ENCODE data around the gene MEOX1. TPM values are rescaled to one million over a fixed set of nuclear protein-coding genes. Genes with fewer than 3 reads are reported as not detected.

MEOX1 gene
- total and polyA plus RNA-seq, 2 donors (not counting 1 experiment from before 2014, with no cell fraction given): not detected

DNA sequence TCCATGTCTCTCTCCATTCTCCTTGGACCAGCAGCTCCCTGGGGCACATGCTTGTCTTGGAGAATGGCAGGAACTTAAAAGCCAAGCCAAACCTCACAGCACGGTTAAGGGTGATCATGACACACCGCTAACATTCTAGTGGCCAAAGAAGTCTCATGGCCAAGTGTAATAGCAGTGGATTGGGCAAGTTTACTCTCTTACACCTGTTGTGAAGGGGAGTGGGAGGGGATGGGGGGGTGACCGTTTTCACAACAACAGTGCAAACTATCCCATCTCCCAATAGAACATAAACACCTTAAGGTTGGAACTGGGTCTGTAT, 37.7 kb upstream of the MEOX1 start:
- peaks cover 8% of the 10 kb centered on the region for H3K4me1 Mint-ChIP-seq
- no CpG with 5 or more reads among the region's 3 CpGs for WGBS (ENCODE audit: insufficient coverage)
- H3K36me3 ChIP-seq (replicated peaks in 1 of 2; ENCODE audit: control extremely low read depth in 1 of 2, control insufficient read depth in 1 of 2, extremely low read depth in 1 of 2, insufficient read depth in 2 of 2, low read length in 1 of 2): no peaks in the 10 kb centered on the region
- H4K20me1 ChIP-seq (ENCODE audit: control insufficient read depth, insufficient read depth, low read length, poor library complexity, severe bottlenecking): no peaks in the 10 kb centered on the region
- no peak overlapping the region for H2AFZ ChIP-seq (ENCODE audit: insufficient read depth, low read depth, low read length, poor library complexity, severe bottlenecking)
- peaks cover 4% of the 10 kb centered on the region for H3K9me3 Mint-ChIP-seq (ENCODE audit: insufficient read depth)
- no peak overlapping the region for H3K4me3 Mint-ChIP-seq
- H3K27me3 Mint-ChIP-seq: peaks cover 33% of the 10 kb centered on the region
- no peaks in the 10 kb centered on the region for H3K79me2 ChIP-seq (ENCODE audit: control insufficient read depth, insufficient read depth, low read length)
- ChIA-PET POLR2A (interaction anchor here (1.5 kb wide), 1 partner anchor 10 kb away, joined by 3 read pairs; no protein-coding TSS in a partner anchor), CTCF (interaction anchor here (1.3 to 19.1 kb wide), 2 partner anchors 64 to 147 kb away, joined by 3 to 524 read pairs; partner anchors contain the start of gene SOST)
- peaks cover 5% of the 10 kb centered on the region in 2 donors for H3K4me1 ChIP-seq (ENCODE audit: control insufficient read depth in 2 of 2, insufficient read depth in 2 of 2, low read length in 2 of 2)
- ATAC-seq (ENCODE audit: low read depth): no peak
- no peak for DNase-seq
- no peak overlapping the region for H3K4me3 ChIP-seq (ENCODE audit: control extremely low read depth in 1 of 5, extremely low read depth in 1 of 5, insufficient read depth in 1 of 5, low read depth in 2 of 5, low read length in 4 of 5)
- no peak overlapping the region for H3K27ac ChIP-seq (ENCODE audit: low read length in 2 of 2)
- intact Hi-C loops (cut with micrococcal nuclease): no loop called here
- H3K9ac ChIP-seq (ENCODE audit: low read length): no peak overlapping the region
- peaks cover 0 to 25% (median 3%) of the 10 kb centered on the region in 4 experiments for H3K27me3 ChIP-seq (replicated peaks in 1 of 4; ENCODE audit: control extremely low read depth in 1 of 4, control insufficient read depth in 3 of 4, insufficient read depth in 4 of 4, low read length in 3 of 4)
- H3K27ac Mint-ChIP-seq: no peak overlapping the region
- peaks cover 0 to 4% (median 0%) of the 10 kb centered on the region in 3 donors for H3K9me3 ChIP-seq (ENCODE audit: control extremely low read depth in 1 of 3, control insufficient read depth in 2 of 3, insufficient read depth in 1 of 3, low read length in 2 of 3)
- no peak overlapping the region for H3K4me2 ChIP-seq (replicated peaks; ENCODE audit: low read depth, low read length, poor library complexity, severe bottlenecking)
- TF ChIP-seq, protein P1, sequence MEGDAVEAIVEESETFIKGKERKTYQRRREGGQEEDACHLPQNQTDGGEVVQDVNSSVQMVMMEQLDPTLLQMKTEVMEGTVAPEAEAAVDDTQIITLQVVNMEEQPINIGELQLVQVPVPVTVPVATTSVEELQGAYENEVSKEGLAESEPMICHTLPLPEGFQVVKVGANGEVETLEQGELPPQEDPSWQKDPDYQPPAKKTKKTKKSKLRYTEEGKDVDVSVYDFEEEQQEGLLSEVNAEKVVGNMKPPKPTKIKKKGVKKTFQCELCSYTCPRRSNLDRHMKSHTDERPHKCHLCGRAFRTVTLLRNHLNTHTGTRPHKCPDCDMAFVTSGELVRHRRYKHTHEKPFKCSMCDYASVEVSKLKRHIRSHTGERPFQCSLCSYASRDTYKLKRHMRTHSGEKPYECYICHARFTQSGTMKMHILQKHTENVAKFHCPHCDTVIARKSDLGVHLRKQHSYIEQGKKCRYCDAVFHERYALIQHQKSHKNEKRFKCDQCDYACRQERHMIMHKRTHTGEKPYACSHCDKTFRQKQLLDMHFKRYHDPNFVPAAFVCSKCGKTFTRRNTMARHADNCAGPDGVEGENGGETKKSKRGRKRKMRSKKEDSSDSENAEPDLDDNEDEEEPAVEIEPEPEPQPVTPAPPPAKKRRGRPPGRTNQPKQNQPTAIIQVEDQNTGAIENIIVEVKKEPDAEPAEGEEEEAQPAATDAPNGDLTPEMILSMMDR (IDR thresholded peaks at IDR 0.05): no peak

DNA sequence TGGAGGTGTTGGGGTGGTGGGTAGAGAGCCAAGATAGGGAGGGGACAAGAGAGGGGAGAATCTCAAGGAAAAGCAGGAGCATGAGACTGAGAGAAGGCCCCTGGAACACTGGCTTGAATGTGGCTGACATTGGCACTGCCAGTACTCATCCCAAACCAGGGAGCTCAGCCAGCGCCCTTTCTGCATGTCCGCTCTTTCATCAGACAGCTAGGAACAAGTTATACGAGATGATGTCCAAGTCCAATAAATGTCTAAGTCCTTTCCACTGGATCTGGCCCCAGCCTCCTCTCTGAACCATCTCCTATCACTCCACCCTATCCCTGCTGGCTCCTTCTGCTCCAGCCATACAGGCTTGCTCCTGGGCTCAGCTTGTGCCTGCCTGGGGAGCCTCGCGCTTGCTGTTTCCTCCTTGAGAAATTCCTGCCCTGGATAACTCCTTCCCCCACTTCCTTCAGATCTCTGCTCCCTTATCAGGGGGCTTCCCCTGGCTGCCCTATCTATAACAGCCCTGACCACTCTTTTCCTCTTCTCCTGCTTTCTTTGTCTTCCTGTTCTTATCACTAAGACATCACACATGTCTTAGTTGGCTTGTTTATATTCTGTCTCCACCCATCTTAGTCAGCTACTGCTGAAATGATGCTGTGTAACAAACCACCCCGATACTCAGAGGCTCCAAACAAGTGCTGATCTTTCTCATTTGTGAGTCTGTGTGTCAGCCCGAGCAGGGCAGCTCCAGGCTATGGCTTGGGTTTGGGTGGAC, 37.1 kb upstream of the MEOX1 start:
- CTCF ChIA-PET: interaction anchor here (0.6 to 19.1 kb wide), 4 partner anchors 15 to 147 kb away, joined by 3 to 524 read pairs (median 4); partner anchors contain the start of gene SOST
- intact Hi-C loops (cut with micrococcal nuclease): no loop called here
- Histone ChIP-seq H3K27ac (ENCODE audit: low read length in 2 of 2) (no peak overlapping the region), H3K4me3 (ENCODE audit: control extremely low read depth in 1 of 5, extremely low read depth in 1 of 5, insufficient read depth in 1 of 5, low read depth in 2 of 5, low read length in 4 of 5) (no peak overlapping the region), H3K27me3 (replicated peaks in 1 of 4; ENCODE audit: control extremely low read depth in 1 of 4, control insufficient read depth in 3 of 4, insufficient read depth in 4 of 4, low read length in 3 of 4) (peaks cover 0 to 24% (median 3%) of the 10 kb centered on the region in 4 experiments), H3K9me3 (ENCODE audit: control extremely low read depth in 1 of 3, control insufficient read depth in 2 of 3, insufficient read depth in 1 of 3, low read length in 2 of 3) (peaks cover 0 to 4% (median 0%) of the 10 kb centered on the region in 3 donors), H3K79me2 (ENCODE audit: control insufficient read depth, insufficient read depth, low read length) (no peaks in the 10 kb centered on the region), H3K36me3 (replicated peaks in 1 of 2; ENCODE audit: control extremely low read depth in 1 of 2, control insufficient read depth in 1 of 2, extremely low read depth in 1 of 2, insufficient read depth in 2 of 2, low read length in 1 of 2) (no peaks in the 10 kb centered on the region), H2AFZ (ENCODE audit: insufficient read depth, low read depth, low read length, poor library complexity, severe bottlenecking) (no peak overlapping the region), H3K9ac (ENCODE audit: low read length) (no peak overlapping the region), H3K4me2 (replicated peaks; ENCODE audit: low read depth, low read length, poor library complexity, severe bottlenecking) (no peak overlapping the region), H4K20me1 (ENCODE audit: control insufficient read depth, insufficient read depth, low read length, poor library complexity, severe bottlenecking) (no peaks in the 10 kb centered on the region), H3K4me1 (ENCODE audit: control insufficient read depth in 2 of 2, insufficient read depth in 2 of 2, low read length in 2 of 2) (peaks cover 5% of the 10 kb centered on the region in 2 donors)
- TF ChIP-seq EZH2 (IDR thresholded peaks at IDR 0.05; ENCODE audit: borderline replicate concordance, insufficient read depth, low read depth, low read length, poor library complexity, severe bottlenecking): no peak
- peaks cover 35% of the 10 kb centered on the region for H3K27me3 Mint-ChIP-seq
- H3K27ac Mint-ChIP-seq: no peak overlapping the region
- peaks cover 4% of the 10 kb centered on the region for H3K9me3 Mint-ChIP-seq (ENCODE audit: insufficient read depth)
- ATAC-seq (ENCODE audit: low read depth) (no peak), DNase-seq (no peak)
- 82% methylated on average over 7 of the region's 7 CpGs for WGBS (ENCODE audit: insufficient coverage)
- POLR2A ChIA-PET: interaction anchor here (1.5 kb wide), 1 partner anchor 11 kb away, joined by 3 read pairs; no protein-coding TSS in a partner anchor
- H3K4me3 Mint-ChIP-seq: no peak overlapping the region
- H3K4me1 Mint-ChIP-seq: peaks cover 8% of the 10 kb centered on the region
